Endodermal cell (in vitro differentiated cells): ENCODE results near the gene PLXNA2. TPM values are rescaled to one million over a fixed set of nuclear protein-coding genes. Genes with fewer than 3 reads are reported as not detected.

ENCODE experiments used
- DNase-seq: peaks from one replicate; pipeline ENCODE4 v3.0.0-alpha.2; 2017
- H3K27ac ChIP-seq: 2 replicates; pipeline ENCODE4 v1.5.1; 2013; ENCODE audit warnings: mild to moderate bottlenecking, low read depth, low read length, moderate library complexity
- H3K27me3 ChIP-seq: 2 replicates; pipeline ENCODE4 v1.6.1; 2013; ENCODE audit warnings: mild to moderate bottlenecking, low read length, moderate library complexity; ENCODE audit not compliant: insufficient read depth, control insufficient read depth, poor library complexity, severe bottlenecking
- H3K36me3 ChIP-seq: 2 replicates; pipeline ENCODE4 v1.7.0; 2013; ENCODE audit warnings: mild to moderate bottlenecking, low read length, moderate library complexity; ENCODE audit not compliant: control insufficient read depth, insufficient read depth
- H3K4me1 ChIP-seq: one replicate; pipeline ENCODE4 v1.7.0; 2013; ENCODE audit warnings: low read length; ENCODE audit not compliant: control insufficient read depth, insufficient read depth
- H3K4me3 ChIP-seq: 2 replicates; pipeline ENCODE4 v1.5.1; 2013; ENCODE audit warnings: mild to moderate bottlenecking, low read length, moderate library complexity
- H3K9ac ChIP-seq: 2 replicates; pipeline ENCODE4 v1.6.1; 2013; ENCODE audit warnings: mild to moderate bottlenecking, low read length, moderate library complexity; ENCODE audit not compliant: poor library complexity, severe bottlenecking; ENCODE audit errors: extremely low read depth
- H3K9me3 ChIP-seq: 2 replicates; pipeline ENCODE4 v1.6.1; 2013; ENCODE audit warnings: mild to moderate bottlenecking, low read length, moderate library complexity; ENCODE audit not compliant: control insufficient read depth
- H3K27ac Mint-ChIP-seq: 2 replicates; pipeline ENCODE4 v1.8.0; 2020; ENCODE audit warnings: mixed read lengths
- H3K27me3 Mint-ChIP-seq: 2 replicates; pipeline ENCODE4 v1.8.0; 2021; ENCODE audit warnings: mild to moderate bottlenecking, mixed read lengths; ENCODE audit not compliant: insufficient read depth
- H3K36me3 Mint-ChIP-seq: 2 replicates; pipeline ENCODE4 v1.8.0; 2020; ENCODE audit warnings: low read depth, mixed read lengths
- H3K4me1 Mint-ChIP-seq: 2 replicates; pipeline ENCODE4 v1.8.0; 2020; ENCODE audit warnings: mixed read lengths
- H3K4me3 Mint-ChIP-seq: 2 replicates; pipeline ENCODE4 v1.8.0; 2020; ENCODE audit warnings: mild to moderate bottlenecking, moderate library complexity, mixed read lengths
- H3K9me3 Mint-ChIP-seq: 2 replicates; pipeline ENCODE4 v1.8.0; 2020; ENCODE audit warnings: mild to moderate bottlenecking, mixed read lengths
- WGBS, 2 experiments: methylation state at CpG; one replicate each; pipeline versions ENCODE4 v1.1.5 to v1.1.7; 2013; ENCODE audit warnings: missing lambda C conversion rate in 2 of 2, mixed read lengths in 1 of 2; ENCODE audit not compliant: insufficient coverage in 1 of 2, insufficient read length in 1 of 2; 5-methylcytosine and 5-hydroxymethylcytosine counted together
- total RNA-seq, 2 donors: library from RNA; stranded (reverse); fragmentation: NEBNext Ultra II Directional in 1 of 2; extraction: Animal tissue kit (Norgen Biotek cat#: 25700) in 1 of 2; gene quantifications; 2 replicates in 1 of 2; 3 replicates in 1 of 2; pipeline ENCODE4 v1.2.1, GENCODE V29; 2021
- TF ChIP-seq, protein P1 (sequence below): fragments of 200-600 bp; sonication (generic); conservative IDR thresholded peaks from 2 replicates; pipeline ENCODE4 v1.5.0; 2021; ENCODE audit warnings: antibody characterized with exemption, mild to moderate bottlenecking

The PLXNA2 gene
- total RNA-seq, 2 donors from 2014 or later, result 61.2 to 86.1 TPM

DNA sequence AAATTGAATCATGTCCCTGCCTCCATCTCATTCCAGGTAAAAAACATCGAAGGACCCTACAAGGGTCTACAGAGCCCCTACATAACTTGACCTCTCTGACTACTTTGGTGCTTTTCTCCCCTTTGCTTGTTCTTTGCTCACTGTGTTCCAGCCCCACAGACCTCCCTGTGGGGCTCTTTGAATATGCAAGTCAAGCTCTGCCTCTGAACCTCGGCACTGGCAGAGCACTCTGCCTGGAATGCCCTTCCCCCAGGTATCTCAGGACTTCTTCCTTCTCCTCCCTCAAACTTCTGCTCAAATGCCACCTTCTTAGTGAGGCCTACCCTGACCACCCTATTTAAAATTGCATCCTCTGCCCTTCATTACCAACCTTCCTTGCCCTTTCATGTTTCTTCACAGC lies 245.5 kb downstream of the PLXNA2 start:
- Histone ChIP-seq H3K9ac (no peak overlapping the region), H3K4me1 (no peaks in the 10 kb centered on the region), H3K27ac (no peak overlapping the region), H3K27me3 (no peaks in the 10 kb centered on the region), H3K9me3 (peaks cover 7% of the 10 kb centered on the region), H3K36me3 (no peaks in the 10 kb centered on the region), H3K4me3 (no peak overlapping the region)
- DNase-seq, result peak; percentile 65
- H3K4me1 Mint-ChIP-seq, result peaks cover 6% of the 10 kb centered on the region
- peaks cover 1% of the 10 kb centered on the region for H3K9me3 Mint-ChIP-seq
- H3K27me3 Mint-ChIP-seq, result peaks cover 14% of the 10 kb centered on the region
- H3K27ac Mint-ChIP-seq, result no peak overlapping the region
- 83% methylated on average over 2 of the region's 2 CpGs for WGBS, 2 experiments
- no peaks in the 10 kb centered on the region for H3K36me3 Mint-ChIP-seq
- TF ChIP-seq, protein P1, sequence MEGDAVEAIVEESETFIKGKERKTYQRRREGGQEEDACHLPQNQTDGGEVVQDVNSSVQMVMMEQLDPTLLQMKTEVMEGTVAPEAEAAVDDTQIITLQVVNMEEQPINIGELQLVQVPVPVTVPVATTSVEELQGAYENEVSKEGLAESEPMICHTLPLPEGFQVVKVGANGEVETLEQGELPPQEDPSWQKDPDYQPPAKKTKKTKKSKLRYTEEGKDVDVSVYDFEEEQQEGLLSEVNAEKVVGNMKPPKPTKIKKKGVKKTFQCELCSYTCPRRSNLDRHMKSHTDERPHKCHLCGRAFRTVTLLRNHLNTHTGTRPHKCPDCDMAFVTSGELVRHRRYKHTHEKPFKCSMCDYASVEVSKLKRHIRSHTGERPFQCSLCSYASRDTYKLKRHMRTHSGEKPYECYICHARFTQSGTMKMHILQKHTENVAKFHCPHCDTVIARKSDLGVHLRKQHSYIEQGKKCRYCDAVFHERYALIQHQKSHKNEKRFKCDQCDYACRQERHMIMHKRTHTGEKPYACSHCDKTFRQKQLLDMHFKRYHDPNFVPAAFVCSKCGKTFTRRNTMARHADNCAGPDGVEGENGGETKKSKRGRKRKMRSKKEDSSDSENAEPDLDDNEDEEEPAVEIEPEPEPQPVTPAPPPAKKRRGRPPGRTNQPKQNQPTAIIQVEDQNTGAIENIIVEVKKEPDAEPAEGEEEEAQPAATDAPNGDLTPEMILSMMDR, result no peak
- H3K4me3 Mint-ChIP-seq, result no peak overlapping the region

DNA sequence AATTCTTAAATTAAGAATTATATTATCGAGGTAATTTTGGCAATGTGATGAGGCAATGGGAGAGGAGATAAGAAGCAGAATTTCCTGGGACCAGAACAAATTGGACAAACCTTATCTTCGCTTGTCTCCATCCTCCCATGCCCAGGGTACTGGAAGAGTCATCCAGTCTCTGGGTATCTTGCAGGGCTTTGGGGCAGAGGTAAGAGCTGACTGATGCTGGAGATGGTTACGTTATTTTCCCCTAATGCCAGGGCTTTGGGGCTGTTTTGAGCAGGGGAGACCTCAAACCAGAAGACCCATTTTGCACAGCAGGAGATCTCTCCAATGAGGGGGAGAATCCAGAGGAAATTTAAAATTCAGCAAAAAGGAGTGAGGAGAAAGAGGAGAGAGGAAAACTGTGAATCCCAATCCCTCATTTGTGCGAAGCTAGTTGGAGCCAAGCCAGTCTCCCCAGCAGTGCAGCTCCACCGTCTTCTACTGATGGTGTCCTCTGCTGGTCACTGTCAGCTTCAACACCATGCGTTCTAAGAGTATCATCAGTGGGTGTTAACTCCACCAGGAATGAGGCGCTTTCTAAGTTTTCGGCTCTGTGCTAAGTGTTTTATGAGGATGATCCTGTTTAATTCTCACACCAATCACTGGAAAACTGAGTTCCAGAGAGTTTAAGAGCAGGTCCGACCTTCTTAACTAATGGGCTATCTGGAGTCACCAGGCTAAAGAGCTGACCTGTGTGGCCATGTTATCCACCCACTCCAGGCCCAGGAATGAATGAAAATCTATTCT lies 246.5 kb downstream of the PLXNA2 start:
- peaks cover 11% of the 10 kb centered on the region for H3K27me3 Mint-ChIP-seq
- peaks cover 3% of the 10 kb centered on the region for H3K9me3 Mint-ChIP-seq
- DNase-seq, result peak; percentile 91
- TF ChIP-seq, protein P1, result peak; percentile 94
- WGBS, 2 experiments, result 57 to 62% methylated on average over 5 to 9 of the region's 9 CpGs
- H3K4me1 ChIP-seq, result no peaks in the 10 kb centered on the region
- H3K9me3 ChIP-seq, result peaks cover 7% of the 10 kb centered on the region
- H3K36me3 Mint-ChIP-seq, result no peaks in the 10 kb centered on the region
- H3K4me3 ChIP-seq, result no peak overlapping the region
- H3K4me1 Mint-ChIP-seq, result peaks cover 6% of the 10 kb centered on the region
- H3K27ac ChIP-seq, result no peak overlapping the region
- H3K4me3 Mint-ChIP-seq, result no peak overlapping the region
- no peaks in the 10 kb centered on the region for H3K36me3 ChIP-seq
- H3K27ac Mint-ChIP-seq, result no peak overlapping the region
- no peak overlapping the region for H3K9ac ChIP-seq
- no peaks in the 10 kb centered on the region for H3K27me3 ChIP-seq

DNA sequence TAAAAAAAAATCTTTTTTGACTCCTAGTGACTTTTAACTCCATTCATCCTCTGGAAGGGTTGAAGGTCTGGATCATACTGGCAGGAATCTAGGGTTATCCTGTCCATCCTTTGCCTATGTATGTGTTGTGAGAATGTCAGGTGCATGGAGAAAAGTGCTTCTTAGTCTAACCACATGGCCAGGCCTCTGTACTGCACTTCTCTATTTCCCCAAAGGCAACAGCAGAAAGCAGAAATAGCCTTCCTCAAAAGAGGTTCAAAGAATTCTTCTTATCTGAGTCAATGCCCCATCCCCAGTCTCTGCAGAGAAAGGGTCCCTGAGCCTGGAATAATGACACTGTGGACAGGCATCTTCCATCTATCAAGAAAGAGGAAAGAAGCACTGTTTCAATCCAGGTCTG lies 247.5 kb downstream of the PLXNA2 start:
- Histone ChIP-seq H3K36me3 (no peaks in the 10 kb centered on the region), H3K4me1 (no peaks in the 10 kb centered on the region), H3K27ac (no peak overlapping the region), H3K27me3 (no peaks in the 10 kb centered on the region), H3K4me3 (no peak overlapping the region), H3K9ac (no peak overlapping the region), H3K9me3 (peaks cover 7% of the 10 kb centered on the region)
- Mint-ChIP-seq H3K9me3 (peaks cover 3% of the 10 kb centered on the region), H3K4me3 (no peak overlapping the region), H3K27me3 (peaks cover 5% of the 10 kb centered on the region), H3K4me1 (peaks cover 6% of the 10 kb centered on the region), H3K36me3 (no peaks in the 10 kb centered on the region), H3K27ac (no peak overlapping the region)
- TF ChIP-seq, protein P1, result no peak
- peak; percentile 12 for DNase-seq
